Nephron (organoid): ENCODE measurements around the gene SAMD8.
"Not testable (repeated sequence)": the region's sequence is repeated elsewhere in the genome, so short reads cannot be mapped to it uniquely, and the experiment has no call there.

Experiments used
- H3K27ac Mint-ChIP-seq, 3 experiments: 2 replicates each; pipeline ENCODE4 v1.8.0; 2020; ENCODE audit warnings: mixed read lengths in 3 of 3, mild to moderate bottlenecking in 2 of 3, moderate library complexity in 1 of 3
- H3K27me3 Mint-ChIP-seq: 2 replicates; pipeline ENCODE4 v1.8.0; 2021; ENCODE audit warnings: low read depth, mild to moderate bottlenecking, moderate library complexity, mixed read lengths
- H3K36me3 Mint-ChIP-seq: 2 replicates; pipeline ENCODE4 v1.8.0; 2020; ENCODE audit warnings: low read depth, mixed read lengths
- H3K4me1 Mint-ChIP-seq: 2 replicates; pipeline ENCODE4 v1.8.0; 2020; ENCODE audit warnings: mixed read lengths
- H3K4me3 Mint-ChIP-seq, 3 experiments: 2 replicates each; pipeline ENCODE4 v1.8.0; 2020; ENCODE audit warnings: mild to moderate bottlenecking in 3 of 3, mixed read lengths in 3 of 3, moderate library complexity in 2 of 3
- H3K9me3 Mint-ChIP-seq: 2 replicates; pipeline ENCODE4 v1.8.0; 2020; ENCODE audit warnings: mixed read lengths
- CTCF ChIP-seq, 3 experiments: fragments of 200-600 bp; sonication (generic); IDR thresholded peaks; one replicate each; pipeline ENCODE4 v1.5.0; 2021; ENCODE audit warnings: antibody characterized with exemption in 3 of 3; ENCODE audit not compliant: unreplicated experiment in 3 of 3

Gene SAMD8

GRCh38 chr10:75103881-75104686, 7.4 kb upstream of the SAMD8 start:
- Mint-ChIP-seq H3K4me3 (no peak overlapping the region), H3K9me3 (no peaks in the 10 kb centered on the region), H3K27ac (peak overlapping the region in 2 of 3 experiments; percentile 8 to 33), H3K36me3 (no peaks in the 10 kb centered on the region), H3K27me3 (peaks cover 5% of the 10 kb centered on the region), H3K4me1 (peaks cover 32% of the 10 kb centered on the region)
- TF ChIP-seq CTCF (IDR thresholded peaks at IDR 0.05; ENCODE audit: unreplicated experiment in 3 of 3), result no peak

GRCh38 chr10:75104842-75105241, 6.6 kb upstream of the SAMD8 start:
- H3K4me3 Mint-ChIP-seq, result no peak overlapping the region
- H3K27me3 Mint-ChIP-seq, result peaks cover 5% of the 10 kb centered on the region
- peaks cover 40% of the 10 kb centered on the region for H3K4me1 Mint-ChIP-seq
- no peaks in the 10 kb centered on the region for H3K9me3 Mint-ChIP-seq
- H3K36me3 Mint-ChIP-seq, result no peaks in the 10 kb centered on the region
- TF ChIP-seq CTCF (IDR thresholded peaks at IDR 0.05; ENCODE audit: unreplicated experiment in 3 of 3), result no peak
- peak overlapping the region in 2 of 3 experiments; percentile 8 to 33 for H3K27ac Mint-ChIP-seq

GRCh38 chr10:75105576-75106197, 5.8 kb upstream of the SAMD8 start:
- H3K27ac Mint-ChIP-seq, result no peak overlapping the region
- no peak for TF ChIP-seq CTCF (IDR thresholded peaks at IDR 0.05; ENCODE audit: unreplicated experiment in 3 of 3)
- H3K4me3 Mint-ChIP-seq, result no peak overlapping the region
- H3K9me3 Mint-ChIP-seq, result no peaks in the 10 kb centered on the region
- no peaks in the 10 kb centered on the region for H3K36me3 Mint-ChIP-seq
- peaks cover 44% of the 10 kb centered on the region for H3K4me1 Mint-ChIP-seq
- H3K27me3 Mint-ChIP-seq, result peaks cover 5% of the 10 kb centered on the region

- Mint-ChIP-seq H3K4me1 (peaks cover 41% of the 10 kb centered on the region), H3K9me3 (no peaks in the 10 kb centered on the region), H3K27me3 (peaks cover 5% of the 10 kb centered on the region), H3K27ac (no peak overlapping the region), H3K4me3 (no peak overlapping the region), H3K36me3 (no peaks in the 10 kb centered on the region)
- TF ChIP-seq CTCF (IDR thresholded peaks at IDR 0.05; ENCODE audit: unreplicated experiment in 3 of 3), result no peak
Measured at GRCh38 chr10:75106242-75106641, 5.2 kb upstream of the SAMD8 start.

GRCh38 chr10:75106891-75107290, 4.6 kb upstream of the SAMD8 start:
- not testable (repeated sequence) for H3K4me3 Mint-ChIP-seq, H3K36me3 Mint-ChIP-seq, H3K9me3 Mint-ChIP-seq, H3K27ac Mint-ChIP-seq, H3K27me3 Mint-ChIP-seq
- peaks cover 39% of the 10 kb centered on the region for H3K4me1 Mint-ChIP-seq

- Mint-ChIP-seq H3K9me3 (no peaks in the 10 kb centered on the region), H3K36me3 (no peaks in the 10 kb centered on the region)
Measured at GRCh38 chr10:75107756-75108683, 3.4 kb upstream of the SAMD8 start.

More at GRCh38 chr10:75107756-75108683, 3.4 kb upstream of the SAMD8 start:
- H3K27ac Mint-ChIP-seq, result peak overlapping the region; percentile 82 to 98 (median 96)
- TF ChIP-seq CTCF (IDR thresholded peaks at IDR 0.05; ENCODE audit: unreplicated experiment in 3 of 3), result no peak
- H3K4me3 Mint-ChIP-seq, result peak overlapping the region in 2 of 3 experiments; percentile 76 to 97
- peaks cover 5% of the 10 kb centered on the region for H3K27me3 Mint-ChIP-seq
- H3K4me1 Mint-ChIP-seq, result peaks cover 48% of the 10 kb centered on the region
